Stimulated activated CD4-positive, alpha-beta T cell treated with anti-CD3 and anti-CD28 coated beads, Interleukin-15, amount 100 ng/mL, for 1 hour (primary cell): Measurements from ENCODE around the gene GDPD5.

Experiments used
- DNase-seq, 2 donors: peaks; one replicate each; pipeline ENCODE4 v3.0.0-alpha.2; 2020; ENCODE audit warnings: low read depth in 1 of 2, low spot score in 1 of 2

The GDPD5 gene

DNA sequence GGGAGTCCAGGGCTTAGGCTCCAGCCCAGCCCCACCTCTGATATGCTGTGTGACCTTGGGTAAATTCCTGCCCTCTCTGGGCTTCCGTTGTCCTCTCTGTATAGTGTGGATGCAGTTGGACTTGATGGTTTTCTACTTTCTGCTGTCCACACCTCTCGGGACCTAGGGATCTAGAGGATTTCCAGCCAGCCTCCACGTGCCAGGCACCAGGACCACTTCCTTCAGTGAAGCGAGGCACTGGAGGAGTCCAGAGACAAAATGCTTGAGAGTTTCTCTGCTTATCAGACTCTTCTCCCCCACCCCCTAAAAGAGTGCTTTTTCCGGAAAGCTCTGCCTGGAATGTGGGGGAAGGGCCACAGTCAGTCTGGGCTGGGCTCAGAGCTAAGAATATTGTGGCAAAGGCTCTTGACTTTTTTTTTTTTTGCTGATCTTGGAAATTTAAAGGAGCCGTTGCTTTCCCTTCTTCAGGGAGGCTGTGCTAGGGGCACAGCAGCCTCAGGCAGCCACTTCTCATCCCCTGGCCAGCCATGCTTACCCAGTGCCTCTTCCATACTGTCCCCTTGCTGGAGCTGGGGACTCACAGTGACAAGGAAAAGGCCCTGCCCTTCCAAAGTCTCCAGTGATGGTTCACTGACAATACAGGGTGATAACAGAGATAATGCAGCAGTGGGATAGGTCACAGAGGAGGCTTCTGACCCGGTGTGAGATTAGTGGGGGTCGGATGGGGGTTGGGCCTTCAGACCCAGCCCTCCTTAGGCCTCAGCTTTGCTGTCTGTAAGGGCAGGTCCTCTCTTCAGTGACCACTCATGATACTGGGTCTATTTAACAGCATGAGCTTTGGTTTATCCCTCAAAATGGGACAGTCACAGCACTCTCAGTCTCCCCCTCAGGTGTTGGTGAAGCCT, 33.5 kb upstream of the GDPD5 start:
- DNase-seq = no peak

DNA sequence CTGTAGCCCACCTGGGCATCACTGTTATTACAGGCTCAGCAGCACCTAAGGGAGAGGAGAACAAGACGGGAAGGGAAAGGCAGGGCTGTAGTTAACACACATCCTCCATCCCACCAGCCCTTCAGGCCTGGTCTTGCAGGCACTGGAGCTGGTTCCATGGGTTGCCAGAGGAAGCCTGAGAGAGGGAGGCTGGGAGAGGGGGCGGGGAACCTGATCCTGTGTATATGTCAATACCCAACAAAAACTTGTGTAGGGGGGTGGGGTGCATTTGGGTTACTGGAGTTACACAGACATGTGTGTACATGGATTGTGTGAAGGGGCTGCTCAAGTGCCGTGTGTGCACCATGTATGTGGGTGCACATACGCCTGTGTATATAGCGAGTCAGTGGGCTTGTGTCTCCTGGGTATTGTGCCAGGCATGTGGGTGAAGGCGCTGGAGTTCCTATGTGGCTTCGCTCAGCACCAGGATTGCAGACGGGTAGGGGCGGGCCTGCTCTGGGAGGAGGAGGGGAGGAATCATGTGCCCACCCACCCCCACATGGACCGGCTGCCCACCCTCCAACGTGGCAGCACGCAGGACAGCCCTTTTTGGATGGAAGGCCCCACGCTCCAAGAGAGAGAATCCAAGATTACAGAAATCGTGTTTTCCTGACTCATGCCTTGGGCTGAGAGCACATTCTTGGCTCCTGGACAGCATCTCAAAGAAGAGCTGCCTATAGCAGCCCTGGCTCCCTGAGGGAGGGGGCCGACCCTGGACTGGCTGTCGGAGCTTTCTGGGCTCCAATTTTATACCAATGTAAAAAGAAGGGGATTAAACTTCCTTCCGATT, 32.1 kb upstream of the GDPD5 start:
- no peak for DNase-seq

DNA sequence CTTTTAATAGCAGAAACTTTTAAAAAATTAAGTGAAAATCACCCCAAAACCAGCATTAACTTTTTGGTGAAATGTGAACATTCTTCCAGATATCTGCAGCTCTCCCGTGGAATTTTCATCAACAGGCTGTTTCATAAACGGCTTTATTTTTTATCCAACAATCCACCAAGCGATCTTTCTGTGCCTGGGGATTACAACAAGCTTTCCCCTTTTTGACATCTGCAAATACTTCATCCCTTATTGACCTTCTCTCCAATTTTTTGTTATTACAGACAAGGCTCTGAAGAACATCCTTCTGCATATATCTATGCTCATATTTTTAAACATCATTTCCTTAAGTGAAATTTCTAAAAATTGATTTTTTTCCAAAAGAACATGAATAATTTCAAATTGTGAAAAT, 30.5 kb upstream of the GDPD5 start:
- no peak for DNase-seq

DNA sequence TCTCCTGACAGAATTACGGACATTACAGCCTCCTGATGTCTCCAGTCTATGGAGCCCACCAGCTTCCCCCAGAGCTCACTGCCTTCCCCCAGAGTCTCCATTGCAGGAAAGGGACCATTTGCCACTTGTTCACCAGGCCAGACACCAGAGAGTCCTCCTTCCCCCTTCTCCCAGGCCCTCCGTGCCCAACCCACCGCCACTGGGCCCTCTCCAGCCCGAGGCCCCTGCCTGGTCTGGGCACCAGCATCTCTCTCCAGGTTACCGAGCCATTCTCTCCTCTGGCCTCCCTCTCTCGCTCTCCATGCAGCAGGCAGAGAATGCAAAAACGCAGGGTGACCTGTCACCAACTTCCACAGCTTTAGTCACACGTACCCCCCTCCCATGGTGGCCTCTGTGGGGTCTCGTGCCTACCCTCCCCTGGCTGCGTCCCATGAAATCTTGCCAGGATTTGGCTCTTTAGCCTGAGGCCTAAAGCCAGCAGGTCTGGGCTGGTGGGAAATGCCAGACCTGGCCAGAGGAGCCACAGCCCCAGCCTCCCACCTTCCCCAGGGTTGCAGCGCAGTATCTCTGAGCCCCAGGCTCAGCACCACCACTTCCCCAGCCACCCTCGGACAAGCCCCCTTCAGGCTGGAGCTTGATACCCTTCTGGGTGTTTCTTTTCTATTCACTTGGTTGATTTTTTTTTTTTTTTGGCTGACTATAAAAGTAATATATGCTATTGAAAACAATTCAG, 29.5 kb upstream of the GDPD5 start:
- no peak for DNase-seq

DNA sequence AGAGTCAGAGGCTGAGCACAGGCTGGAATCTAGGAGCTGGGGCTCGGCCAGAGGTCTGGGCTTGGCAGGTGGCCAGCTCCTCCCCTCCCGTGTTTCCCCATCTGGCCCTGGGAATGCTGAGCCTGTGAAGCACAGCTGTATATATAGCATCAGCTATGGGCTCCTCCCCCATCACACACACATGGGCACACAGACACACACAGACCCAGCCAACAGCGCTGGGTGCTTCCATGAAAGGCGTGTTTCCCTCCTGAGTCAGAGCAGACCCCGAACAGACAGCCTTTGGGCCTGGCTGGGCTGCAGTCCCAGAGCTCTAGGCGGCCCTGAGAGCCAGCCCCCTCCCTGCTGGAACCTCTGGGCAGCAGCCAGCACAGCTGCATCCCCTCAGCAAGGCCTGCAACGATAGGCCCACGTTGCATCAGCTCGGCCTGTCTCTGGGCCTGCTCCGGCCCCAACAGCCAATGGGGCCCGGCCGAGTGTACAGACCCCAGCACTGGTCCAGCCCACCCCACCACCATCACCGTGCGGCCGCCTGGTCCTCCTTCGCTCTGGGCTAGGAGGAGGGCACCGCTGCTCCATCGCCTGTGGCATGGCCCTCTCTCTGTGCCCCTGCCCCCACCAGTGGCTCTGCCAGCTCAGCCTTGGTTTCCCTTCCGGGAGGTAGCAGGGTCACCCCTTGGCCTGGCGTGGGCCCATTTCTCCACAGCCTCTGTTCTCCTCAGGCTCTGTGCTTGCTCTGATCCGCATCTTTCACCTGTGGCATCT, 28.7 kb upstream of the GDPD5 start:
- no peak for DNase-seq

DNA sequence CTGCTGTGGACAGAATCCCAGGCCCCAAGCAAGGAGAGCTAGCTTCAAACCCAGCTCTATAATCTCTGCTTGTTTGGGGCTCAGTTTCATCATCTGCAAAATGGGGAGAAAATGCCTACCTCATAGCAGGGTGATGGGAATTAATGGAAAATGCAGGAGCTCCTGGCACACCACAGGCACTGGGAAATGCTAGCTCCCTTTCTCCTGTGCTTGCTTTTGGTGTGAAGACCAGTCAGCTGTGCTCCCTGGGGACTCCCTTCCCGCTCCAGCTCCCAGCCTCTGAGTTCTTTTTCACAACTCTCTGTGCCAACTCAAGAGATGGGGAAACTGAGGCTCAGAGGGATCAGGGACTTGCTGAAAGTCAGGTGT, 28.1 kb upstream of the GDPD5 start:
- no peak for DNase-seq

DNA sequence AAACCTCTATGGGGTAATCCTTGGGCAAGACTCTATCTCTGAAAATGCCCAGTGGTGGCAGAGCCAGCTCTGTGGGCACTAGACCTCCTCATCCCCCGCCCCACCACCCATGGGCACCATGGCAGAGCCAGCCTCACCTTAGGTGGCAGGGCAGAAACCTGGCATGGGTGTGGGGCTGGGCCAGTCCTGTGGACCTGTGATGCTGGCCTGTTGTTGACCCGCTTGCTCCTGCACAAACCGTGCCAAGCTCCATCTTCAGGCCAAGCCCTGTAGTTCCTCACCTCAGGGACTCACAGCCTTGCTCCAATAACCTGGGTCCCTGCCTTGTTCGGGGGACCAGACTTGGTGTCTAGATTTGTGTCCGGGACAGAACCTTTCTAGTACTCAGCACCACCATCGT, 27.4 kb upstream of the GDPD5 start:
- DNase-seq = no peak

DNA sequence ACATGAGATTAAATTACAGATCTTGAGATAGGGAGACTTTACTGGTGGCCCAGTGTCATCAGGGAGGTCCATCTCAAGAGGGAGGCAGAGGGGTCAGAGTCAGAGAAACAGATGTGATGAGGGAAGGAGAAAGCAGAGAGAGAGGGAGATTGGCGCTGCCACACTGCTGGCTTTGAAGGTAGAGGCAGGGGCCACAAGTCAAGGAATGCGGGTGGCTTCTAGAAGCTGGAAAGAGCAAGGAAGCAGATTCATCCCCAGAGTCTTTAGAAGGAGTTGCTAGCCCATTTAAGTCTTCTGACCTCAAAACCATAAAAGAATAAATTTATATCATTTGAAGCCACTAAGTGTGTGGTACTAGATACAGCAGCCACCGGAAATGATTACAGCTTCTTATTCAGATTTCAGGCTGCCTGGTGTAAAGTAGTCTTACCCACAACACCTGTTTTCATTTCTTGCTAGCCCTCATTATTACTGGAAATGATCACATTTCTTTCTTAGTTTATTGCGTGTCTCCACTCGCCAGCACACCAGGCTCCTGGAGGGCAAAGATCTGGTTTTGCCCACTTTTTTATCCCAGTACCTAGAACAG, 23.7 kb upstream of the GDPD5 start:
- DNase-seq = no peak

DNA sequence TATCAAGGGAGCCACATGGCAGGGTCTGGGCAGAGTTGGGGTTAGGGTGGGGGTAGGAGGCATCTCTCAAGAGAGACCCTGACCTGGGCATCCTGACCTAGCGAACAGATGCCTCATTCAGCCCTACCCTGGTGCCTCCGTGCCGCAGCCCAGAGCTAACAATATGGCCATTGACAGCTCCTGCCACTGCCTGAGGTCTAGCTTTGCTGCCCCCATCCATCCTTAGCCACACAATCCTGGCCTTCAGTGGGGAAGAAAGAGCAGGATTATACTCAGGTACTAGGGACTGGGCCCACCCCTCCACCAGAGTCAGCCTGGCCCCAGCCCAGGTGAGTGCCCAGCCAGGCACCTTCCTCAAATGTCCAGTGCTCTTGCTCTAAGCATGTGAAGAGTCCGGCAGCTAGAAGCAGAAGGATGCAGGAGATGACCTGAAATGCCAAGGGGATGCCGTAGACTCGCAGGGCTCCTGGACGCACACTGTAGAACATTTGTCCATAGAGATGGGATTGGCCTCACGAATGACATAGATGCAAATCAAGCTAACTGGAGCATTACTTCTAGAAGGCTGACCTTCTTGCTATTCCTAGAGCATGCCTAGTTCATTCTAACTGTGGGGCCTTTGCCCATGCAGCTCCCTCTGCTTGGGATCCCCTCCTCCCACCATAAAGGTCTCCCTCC, 23.0 kb upstream of the GDPD5 start:
- DNase-seq = no peak

DNA sequence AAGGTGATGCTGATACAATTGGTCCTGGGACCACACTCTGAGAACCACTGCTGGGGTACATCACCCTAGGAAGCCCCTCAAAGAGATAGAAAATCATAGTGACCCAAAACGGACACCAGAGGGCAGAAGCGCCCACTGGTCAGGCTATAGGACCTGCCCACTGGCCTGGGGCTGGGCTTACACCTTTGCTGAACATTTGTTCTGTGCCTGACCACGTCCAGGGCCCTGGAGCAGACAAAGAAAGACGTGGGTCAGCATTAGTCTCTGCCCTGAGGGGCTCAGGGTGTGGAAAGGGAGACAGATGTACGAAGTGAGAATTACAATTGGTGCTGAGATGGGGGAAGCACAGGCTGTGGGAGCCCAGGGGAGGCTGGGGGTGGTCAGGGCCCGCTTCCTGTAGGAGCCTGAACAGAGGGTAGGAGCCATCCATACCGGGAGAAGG, 21.9 kb upstream of the GDPD5 start:
- no peak for DNase-seq

DNA sequence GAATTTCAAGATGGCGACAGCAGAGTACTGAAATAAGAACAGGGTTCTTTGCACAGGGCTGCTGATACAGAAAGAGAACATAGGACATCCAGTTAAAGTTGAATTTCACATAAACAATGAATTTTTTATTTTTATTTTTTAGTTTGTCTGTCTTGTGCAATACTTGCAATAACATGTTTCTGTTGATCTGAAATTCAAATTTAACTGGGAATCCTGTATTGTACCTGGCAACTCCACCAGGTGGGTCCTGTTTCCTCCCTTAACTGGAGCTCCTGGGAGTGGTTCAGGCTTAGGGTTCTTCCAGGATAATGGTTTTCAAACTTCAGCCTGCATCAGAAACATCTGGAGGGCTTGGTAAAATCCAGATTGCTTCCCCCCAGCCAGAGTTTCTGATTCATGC, 21.4 kb upstream of the GDPD5 start:
- no peak for DNase-seq

DNA sequence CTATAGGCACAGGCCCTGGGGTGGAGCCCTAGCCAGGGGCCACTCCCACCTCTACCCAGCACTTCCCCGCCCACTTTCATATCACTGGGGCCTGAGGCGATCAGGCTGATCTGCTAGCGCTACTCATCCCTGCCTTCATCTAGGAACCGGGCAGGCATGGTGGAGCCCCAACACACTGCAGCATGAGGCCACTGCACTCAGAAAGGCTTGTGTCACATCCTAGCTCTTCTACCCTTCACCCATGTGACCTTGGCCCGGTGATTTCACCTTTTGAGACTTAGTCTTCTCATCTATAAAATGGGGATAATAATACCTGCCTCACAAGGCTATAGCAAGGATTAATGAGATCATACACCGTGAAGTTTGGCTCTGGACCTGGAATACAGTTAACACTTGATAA, 18.1 kb upstream of the GDPD5 start:
- no peak for DNase-seq

DNA sequence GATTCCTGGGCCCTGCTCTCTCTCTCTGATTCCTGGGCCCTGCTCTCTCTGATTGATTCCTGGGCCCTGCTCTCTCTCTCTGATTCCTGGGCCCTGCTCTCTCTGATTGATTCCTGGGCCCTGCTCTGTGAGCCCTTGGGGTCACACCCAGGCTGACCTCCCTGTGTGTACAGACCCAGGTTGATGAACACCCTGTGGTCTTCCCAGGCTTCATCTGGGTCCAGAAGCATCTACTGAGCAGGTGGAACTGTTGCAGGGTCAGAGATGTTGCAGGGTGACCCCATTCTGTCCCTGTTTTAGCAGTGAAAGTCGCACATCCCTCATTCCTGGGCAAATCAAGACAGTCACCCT, 16.3 kb upstream of the GDPD5 start:
- no peak for DNase-seq

DNA sequence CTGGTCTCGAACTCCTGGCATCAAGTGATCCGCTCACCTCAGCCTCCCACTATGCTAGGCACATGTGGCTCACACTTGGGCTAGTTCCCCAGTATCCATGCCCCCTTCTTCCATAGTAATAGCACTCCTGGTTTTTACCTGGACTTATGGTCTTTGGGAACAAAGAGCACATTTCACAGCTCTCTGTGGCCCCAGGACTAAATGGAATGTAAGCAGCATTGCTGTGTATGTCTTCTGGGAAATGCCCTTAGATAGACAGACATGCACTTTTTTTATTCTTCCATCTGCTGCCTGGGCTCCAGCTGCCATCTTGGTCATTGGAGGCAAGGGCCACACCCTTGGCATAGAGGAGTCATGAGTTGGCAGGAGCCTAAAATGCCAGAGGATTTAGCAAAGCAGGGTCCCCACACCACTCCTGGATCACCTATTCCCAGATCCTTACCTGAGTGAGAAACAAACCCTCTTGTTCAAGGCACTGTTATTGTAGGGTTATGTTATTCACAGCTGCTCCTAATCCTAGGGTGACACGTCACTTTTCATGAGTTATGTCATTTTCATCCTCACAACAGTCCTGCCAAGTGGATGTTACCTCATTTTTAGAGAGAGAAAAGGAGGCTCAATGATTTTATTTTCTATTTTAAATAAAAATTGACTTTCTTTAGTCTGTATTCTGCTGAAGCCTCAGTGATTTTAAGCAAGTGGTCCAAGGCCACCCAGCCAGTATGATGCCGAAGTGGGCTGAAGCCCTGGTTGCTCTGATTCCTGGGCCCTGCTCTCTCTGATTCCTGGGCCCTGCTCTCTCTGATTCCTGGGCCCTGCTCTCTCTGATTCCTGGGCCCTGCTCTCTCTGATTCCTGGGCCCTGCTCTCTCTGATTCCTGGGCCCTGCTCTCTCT, 15.7 kb upstream of the GDPD5 start:
- DNase-seq = no peak

DNA sequence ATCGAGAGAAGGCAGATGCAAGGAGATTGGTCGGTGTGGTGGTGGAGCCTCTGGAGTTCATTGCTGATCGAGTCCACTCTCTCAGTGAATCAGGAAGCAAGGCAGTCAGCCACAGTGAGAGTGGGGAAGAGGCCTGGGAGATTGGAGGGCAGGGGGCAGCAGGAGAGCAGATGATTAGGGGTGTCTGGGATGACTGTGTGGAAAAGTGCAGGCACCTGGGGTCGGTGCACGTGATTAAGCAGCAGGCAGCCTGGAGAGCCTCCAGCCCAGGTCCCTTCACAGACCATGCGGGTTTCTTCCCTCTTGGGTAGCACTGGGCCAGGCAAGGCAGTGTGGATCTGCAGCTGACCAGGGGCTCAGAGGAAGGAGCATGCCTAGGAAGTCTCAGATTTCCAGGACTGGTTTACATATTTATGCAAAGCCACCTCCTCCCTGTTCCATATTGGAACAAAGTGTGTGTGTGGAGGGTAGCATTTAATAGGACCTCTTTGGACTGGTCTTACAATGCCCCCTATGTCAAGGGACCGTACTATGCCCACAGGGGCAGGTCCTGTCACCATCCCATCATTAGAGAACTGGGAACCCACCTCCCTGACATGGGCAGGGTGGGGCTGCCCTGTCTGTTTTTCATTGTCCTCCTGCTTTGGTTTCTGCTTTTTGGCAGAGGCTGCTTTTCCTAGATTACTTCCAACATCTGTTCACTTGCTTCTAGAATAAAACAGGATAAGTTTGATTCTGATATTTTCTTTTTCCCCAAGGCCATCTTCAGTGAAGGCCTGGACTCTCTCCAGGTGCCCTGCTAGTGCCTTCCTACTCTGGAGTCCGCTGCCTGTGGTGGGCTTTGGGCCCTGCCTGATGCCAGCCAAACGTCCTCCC, 14.0 kb upstream of the GDPD5 start:
- no peak for DNase-seq

DNA sequence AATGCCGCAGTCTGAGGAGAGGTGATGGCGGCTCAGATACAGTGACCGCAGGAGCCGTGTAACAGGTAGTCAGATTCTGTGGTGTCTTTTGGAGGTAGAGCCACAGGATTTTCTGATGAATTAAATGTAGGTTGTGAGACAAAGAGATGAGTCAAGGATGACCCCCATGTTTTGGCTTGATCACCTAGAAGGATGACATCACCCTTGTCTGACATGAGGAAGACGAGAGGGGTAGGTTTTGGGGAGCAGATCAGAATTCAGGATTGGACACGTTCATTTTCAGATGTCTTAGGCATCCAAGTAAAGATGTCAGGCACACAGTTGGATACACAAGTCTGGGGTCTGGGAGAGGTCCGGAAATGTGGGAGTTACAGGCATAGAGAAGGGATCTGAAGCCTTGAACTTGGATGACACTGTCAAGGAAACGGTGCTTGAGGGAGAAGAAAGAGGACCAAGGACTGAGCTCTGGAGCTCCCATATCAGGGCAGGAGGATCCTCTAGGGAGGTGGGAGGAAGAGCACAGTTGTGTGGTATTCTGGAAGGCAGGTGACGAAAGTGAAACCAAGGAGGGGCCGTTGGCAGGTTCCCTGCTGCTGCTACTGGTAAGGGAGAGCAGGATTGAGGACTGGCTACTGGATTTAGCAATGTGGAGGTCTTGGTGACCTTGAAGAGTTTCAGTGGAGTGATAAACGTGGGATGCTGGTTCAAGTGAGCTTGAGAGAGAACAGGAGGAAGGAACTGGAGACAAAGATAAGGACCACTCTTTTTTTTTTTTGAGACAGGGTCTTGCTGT, 12.6 kb upstream of the GDPD5 start:
- DNase-seq = no peak

DNA sequence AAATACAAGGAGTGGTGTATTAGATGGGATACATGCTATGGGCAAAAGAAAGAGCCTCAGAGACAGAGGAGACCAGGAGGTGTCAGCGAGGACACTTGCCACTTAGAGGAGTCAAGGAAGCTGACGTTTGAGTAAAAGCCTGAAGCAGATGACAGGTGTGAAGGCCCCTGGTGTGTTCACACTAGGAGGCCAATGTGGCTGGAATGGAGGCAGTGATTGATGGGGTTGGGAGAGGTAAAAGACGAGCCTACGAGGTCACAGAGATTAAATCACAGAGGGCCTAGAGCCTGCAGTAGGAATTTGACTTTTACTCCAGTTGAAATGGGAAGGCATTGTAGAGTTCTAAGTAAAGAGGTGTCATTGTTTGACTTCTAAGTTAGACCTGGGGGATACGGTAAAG, 12.0 kb upstream of the GDPD5 start:
- no peak for DNase-seq
